BLaER1 treated with 17β-estradiol and CSF1 and Interleukin-3, amounts not matched to agents 10 nM and 100 nM (cell line): ENCODE measurements around the gene CBY2.
A peak's percentile ranks its signal among the peaks of the same experiment; 100 is the strongest.

Source experiments
- H3K27ac ChIP-seq, 11 experiments: shearing (Covaris generic); formaldehyde crosslinking; 2 replicates each; pipeline ENCODE4 v1.8.1; 2022
- H3K27me3 ChIP-seq, 11 experiments: shearing (Covaris generic); formaldehyde crosslinking; 2 replicates each; pipeline ENCODE4 v1.8.1; 2022
- H3K36me3 ChIP-seq, 11 experiments: shearing (Covaris generic); formaldehyde crosslinking; 2 replicates each; pipeline ENCODE4 v1.8.1; 2022
- H3K4me1 ChIP-seq, 10 experiments: shearing (Covaris generic); formaldehyde crosslinking; 2 replicates each; pipeline ENCODE4 v1.8.1; 2022
- H3K4me2 ChIP-seq, 11 experiments: shearing (Covaris generic); formaldehyde crosslinking; 2 replicates each; pipeline ENCODE4 v1.8.1; 2022
- H3K4me3 ChIP-seq, 10 experiments: shearing (Covaris generic); formaldehyde crosslinking; 2 replicates each; pipeline ENCODE4 v1.8.1; 2022
- H3K9ac ChIP-seq, 11 experiments: shearing (Covaris generic); formaldehyde crosslinking; 2 replicates each; pipeline ENCODE4 v1.8.1; 2022
- H3K9me3 ChIP-seq, 11 experiments: shearing (Covaris generic); formaldehyde crosslinking; replicated peaks in 1 of 11; 2 replicates each; pipeline ENCODE4 v1.8.1; 2022
- H4K20me1 ChIP-seq, 11 experiments: shearing (Covaris generic); formaldehyde crosslinking; 2 replicates each; pipeline ENCODE4 v1.8.1; 2022
- Cebpa-rat ChIP-seq, 11 experiments: shearing (Covaris generic); IDR thresholded peaks; 2 replicates each; pipeline ENCODE4 v1.8.1; 2022

CBY2 gene

DNA sequence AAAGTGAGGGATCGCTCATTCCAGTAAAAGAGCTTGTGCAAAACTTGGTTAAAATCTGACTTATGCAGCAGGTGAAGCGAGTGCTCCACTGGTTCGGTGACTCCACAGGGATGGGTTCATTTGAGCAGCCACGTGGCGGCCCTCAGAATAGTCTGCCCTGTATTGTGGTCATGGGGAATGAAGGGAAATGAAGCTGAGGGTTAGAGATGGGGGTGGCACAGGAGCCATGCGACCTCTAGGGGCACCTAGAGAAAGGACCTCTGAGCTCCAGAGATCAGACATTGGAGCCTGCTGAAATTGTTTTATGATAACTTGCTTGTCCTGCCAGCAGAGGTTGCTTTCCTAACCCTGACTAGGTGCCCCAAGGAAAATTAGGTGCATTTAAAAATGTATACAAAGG, 26.6 kb downstream of the CBY2 start:
- H4K20me1 ChIP-seq = no peaks in the 10 kb centered on the region
- no peak overlapping the region for H3K27ac ChIP-seq
- no peaks in the 10 kb centered on the region for H3K27me3 ChIP-seq
- no peak for TF ChIP-seq Cebpa-rat (IDR thresholded peaks at IDR 0.05)
- no peak overlapping the region for H3K4me3 ChIP-seq
- H3K36me3 ChIP-seq = no peaks in the 10 kb centered on the region
- no peaks in the 10 kb centered on the region; a peak in 1 of 20 replicates for H3K4me1 ChIP-seq
- no peak overlapping the region for H3K9ac ChIP-seq
- no peak overlapping the region for H3K4me2 ChIP-seq
- H3K9me3 ChIP-seq = no peaks in the 10 kb centered on the region

DNA sequence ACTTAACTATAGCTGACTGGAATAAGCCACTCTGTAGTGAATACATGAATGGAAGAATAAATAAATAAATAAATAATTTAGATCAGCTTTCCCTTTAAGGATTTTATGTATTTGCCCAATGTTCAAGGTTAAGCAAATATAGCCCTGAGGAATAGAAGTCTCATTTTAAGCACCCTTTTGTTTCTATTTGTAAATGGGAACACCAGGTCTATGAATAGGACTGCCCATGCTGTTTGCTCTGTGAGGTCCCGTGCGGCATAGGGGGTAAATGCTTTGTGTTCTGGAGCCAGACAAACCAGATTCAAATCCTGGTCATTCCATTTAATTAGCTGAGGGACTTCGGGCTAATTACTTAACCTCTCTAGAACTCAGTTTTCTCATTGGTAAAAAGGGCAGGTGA, 29.3 kb downstream of the CBY2 start:
- Histone ChIP-seq H3K27me3 (no peaks in the 10 kb centered on the region), H3K4me1 (no peaks in the 10 kb centered on the region; a peak in 1 of 20 replicates), H3K27ac (no peak overlapping the region), H3K36me3 (no peaks in the 10 kb centered on the region), H3K4me2 (no peak overlapping the region), H3K4me3 (no peak overlapping the region), H4K20me1 (no peaks in the 10 kb centered on the region), H3K9me3 (peaks cover 0 to 5% (median 0%) of the 10 kb centered on the region in 11 experiments; a peak in 4 of 22 replicates), H3K9ac (no peak overlapping the region)
- no peak for TF ChIP-seq Cebpa-rat (IDR thresholded peaks at IDR 0.05)

DNA sequence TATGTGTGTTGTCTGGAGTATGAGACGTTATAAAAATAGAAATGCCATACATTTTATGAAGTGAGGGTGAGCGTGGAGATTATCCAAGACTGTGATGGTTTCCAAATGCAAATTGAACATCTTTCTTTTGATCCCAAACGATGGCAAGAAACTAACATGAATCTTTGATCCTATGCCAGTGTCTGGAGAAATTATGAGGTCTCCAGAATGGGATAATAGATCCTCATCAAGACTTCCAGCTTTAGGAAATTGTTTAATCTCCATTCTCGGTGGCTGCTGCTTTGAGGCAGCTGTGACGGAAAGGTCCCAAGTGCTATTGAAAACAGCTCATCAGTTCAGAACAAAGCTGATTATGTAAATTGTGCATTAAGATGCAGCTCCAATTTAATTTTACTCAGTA, 30.8 kb downstream of the CBY2 start:
- Histone ChIP-seq H3K4me2 (no peak overlapping the region), H3K27me3 (no peaks in the 10 kb centered on the region), H3K9ac (no peak overlapping the region), H3K4me3 (no peak overlapping the region), H3K9me3 (peaks cover 0 to 13% (median 6%) of the 10 kb centered on the region in 11 experiments; a peak in 8 of 22 replicates), H3K36me3 (no peaks in the 10 kb centered on the region), H4K20me1 (no peaks in the 10 kb centered on the region), H3K27ac (no peak overlapping the region), H3K4me1 (no peaks in the 10 kb centered on the region; a peak in 1 of 20 replicates)
- no peak for TF ChIP-seq Cebpa-rat (IDR thresholded peaks at IDR 0.05)

DNA sequence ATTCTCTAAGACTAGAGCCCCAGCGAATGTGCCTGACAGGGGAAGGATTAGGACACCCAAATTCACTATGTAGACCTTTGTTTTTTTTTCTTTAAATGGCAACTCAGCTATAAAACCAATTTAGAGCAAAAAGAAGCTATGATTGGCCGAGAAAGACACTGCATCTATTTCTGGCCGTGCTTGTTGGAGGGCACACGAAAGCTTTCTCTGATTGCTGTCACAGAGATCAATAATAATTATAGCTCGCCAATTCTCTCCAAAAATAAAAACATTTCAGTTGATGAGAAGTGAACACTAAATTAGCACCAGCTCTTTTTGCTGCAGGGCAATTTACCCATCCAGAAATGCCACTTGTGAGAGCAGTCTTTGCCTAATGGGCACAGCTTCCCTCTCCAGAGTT, 31.2 kb downstream of the CBY2 start:
- Histone ChIP-seq H3K4me3 (no peak overlapping the region), H3K36me3 (no peaks in the 10 kb centered on the region), H3K4me2 (no peak overlapping the region), H3K27ac (no peak overlapping the region), H3K9me3 (peaks cover 0 to 14% (median 6%) of the 10 kb centered on the region in 11 experiments; a peak in 8 of 22 replicates), H3K4me1 (no peaks in the 10 kb centered on the region; a peak in 1 of 20 replicates), H3K27me3 (no peaks in the 10 kb centered on the region), H4K20me1 (no peaks in the 10 kb centered on the region), H3K9ac (no peak overlapping the region)
- TF ChIP-seq Cebpa-rat (IDR thresholded peaks at IDR 0.05) = no peak

DNA sequence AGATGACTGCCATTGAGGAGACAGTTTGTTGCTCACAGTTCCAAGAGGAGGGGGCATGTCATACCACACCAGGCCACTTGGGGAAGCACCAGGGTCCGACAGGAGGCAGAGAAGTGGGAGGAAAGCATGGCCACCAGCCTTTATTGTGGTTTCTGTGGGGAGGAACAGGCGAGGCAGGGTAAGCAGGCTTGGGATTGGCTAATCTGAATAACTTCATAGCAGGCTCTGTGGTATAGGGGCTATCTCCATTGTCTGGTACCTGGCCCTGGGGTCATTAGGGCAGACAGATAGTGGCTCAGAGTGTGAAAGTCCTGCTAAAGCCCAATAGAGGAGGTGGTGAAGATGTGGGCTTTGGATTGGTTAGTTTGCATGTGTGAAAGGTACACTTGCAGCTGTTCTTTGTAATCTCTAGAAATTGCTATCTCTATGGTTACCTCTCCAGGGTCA, 35.5 kb downstream of the CBY2 start:
- no peaks in the 10 kb centered on the region for H3K27me3 ChIP-seq
- no peak for TF ChIP-seq Cebpa-rat (IDR thresholded peaks at IDR 0.05)
- no peak overlapping the region for H3K4me3 ChIP-seq
- no peak overlapping the region for H3K9ac ChIP-seq
- peaks cover 0 to 14% (median 6%) of the 10 kb centered on the region in 11 experiments; a peak in 8 of 22 replicates for H3K9me3 ChIP-seq
- H3K36me3 ChIP-seq = no peaks in the 10 kb centered on the region
- no peak overlapping the region for H3K4me2 ChIP-seq
- H4K20me1 ChIP-seq = no peaks in the 10 kb centered on the region
- H3K27ac ChIP-seq = no peak overlapping the region
- no peaks in the 10 kb centered on the region for H3K4me1 ChIP-seq

DNA sequence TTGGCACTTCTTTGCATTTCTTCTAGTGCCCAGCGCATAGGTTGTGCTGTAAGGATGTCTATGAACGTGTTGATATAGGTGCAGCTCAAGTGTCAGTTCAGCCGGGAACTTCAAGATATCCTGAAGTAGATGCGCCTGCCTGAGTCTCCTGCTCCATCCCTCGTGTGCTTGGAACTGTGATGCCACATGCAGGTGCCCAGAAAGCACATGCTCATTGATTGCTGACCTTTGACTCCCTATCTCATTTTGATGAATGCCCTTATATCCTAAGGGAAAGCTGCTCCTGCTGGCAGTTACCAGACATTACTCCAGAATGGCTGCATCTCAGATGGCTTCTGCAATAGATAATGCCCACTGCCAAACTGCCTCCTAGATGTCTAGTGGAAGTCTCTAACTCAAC, 40.9 kb downstream of the CBY2 start:
- peaks cover 0 to 16% (median 6%) of the 10 kb centered on the region in 10 experiments; a peak in 9 of 20 replicates for H3K4me1 ChIP-seq
- H3K4me2 ChIP-seq = no peak overlapping the region
- H3K27ac ChIP-seq = no peak overlapping the region
- H3K36me3 ChIP-seq = no peaks in the 10 kb centered on the region
- H4K20me1 ChIP-seq = no peaks in the 10 kb centered on the region
- H3K9ac ChIP-seq = no peak overlapping the region
- 0 out of 22 replicates have a peak, but pooled peaks cover 0 to under 1% (median 0%) of the 10 kb centered on the region in 11 experiments for H3K9me3 ChIP-seq
- no peak for TF ChIP-seq Cebpa-rat (IDR thresholded peaks at IDR 0.05)
- no peaks in the 10 kb centered on the region for H3K27me3 ChIP-seq
- H3K4me3 ChIP-seq = no peak overlapping the region

DNA sequence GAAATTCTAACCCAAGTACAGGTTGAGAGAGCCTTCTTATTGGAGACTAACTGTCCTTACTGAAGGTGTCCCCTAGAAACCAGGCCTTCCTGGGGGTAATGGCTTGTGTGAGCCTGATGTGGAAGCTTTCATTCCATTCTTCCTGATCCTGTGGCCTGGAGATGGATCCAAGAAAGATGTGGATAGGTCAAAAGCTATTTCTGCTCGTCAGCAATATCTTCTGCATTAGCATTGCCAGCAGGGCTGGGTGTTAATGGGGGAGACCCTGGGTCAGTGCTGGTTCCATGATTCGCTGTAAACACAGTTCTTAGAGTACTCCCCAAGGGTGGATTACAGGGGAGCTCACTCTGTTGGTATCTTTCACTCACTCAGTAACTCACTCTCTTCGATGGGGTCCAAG, 42.9 kb downstream of the CBY2 start:
- Histone ChIP-seq H3K36me3 (no peaks in the 10 kb centered on the region), H3K9me3 (no peaks in the 10 kb centered on the region), H3K27me3 (no peaks in the 10 kb centered on the region), H3K4me2 (no peak overlapping the region), H4K20me1 (no peaks in the 10 kb centered on the region), H3K27ac (no peak overlapping the region), H3K9ac (no peak overlapping the region), H3K4me3 (no peak overlapping the region), H3K4me1 (peaks cover 0 to 16% (median 6%) of the 10 kb centered on the region in 10 experiments; a peak in 9 of 20 replicates)
- no peak for TF ChIP-seq Cebpa-rat (IDR thresholded peaks at IDR 0.05)

DNA sequence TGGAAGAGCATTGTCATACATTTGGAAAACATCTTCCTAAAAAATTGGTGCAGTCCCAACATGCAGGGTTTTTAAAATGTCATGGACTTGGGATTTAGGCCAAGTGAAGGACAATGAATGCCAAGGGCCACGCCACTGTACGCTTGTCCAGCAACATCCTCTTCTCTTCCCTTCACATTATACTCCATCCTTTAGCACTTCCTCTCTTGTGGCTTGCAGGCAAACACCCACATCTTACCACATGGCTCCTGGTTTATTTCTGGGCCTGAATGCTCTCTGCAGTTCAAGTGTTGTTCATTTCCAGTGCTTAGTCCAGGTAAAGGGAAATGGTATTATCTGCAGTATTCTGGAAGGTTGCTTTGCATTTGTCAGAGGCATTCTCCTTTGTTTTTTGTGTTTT, 45.0 kb downstream of the CBY2 start:
- Histone ChIP-seq H3K27me3 (no peaks in the 10 kb centered on the region), H3K36me3 (no peaks in the 10 kb centered on the region), H3K4me2 (peak overlapping the region in 6 of 11 experiments; percentile 5 to 45 (median 11); a peak in 8 of 22 replicates), H3K9ac (no peak overlapping the region), H3K9me3 (peaks cover 0 to 7% (median 0%) of the 10 kb centered on the region in 11 experiments; a peak in 4 of 22 replicates), H3K4me1 (peaks cover 0 to 16% (median 6%) of the 10 kb centered on the region in 10 experiments; a peak in 9 of 20 replicates), H3K4me3 (no peak overlapping the region), H4K20me1 (no peaks in the 10 kb centered on the region), H3K27ac (no peak overlapping the region)
- TF ChIP-seq Cebpa-rat (IDR thresholded peaks at IDR 0.05) = no peak

DNA sequence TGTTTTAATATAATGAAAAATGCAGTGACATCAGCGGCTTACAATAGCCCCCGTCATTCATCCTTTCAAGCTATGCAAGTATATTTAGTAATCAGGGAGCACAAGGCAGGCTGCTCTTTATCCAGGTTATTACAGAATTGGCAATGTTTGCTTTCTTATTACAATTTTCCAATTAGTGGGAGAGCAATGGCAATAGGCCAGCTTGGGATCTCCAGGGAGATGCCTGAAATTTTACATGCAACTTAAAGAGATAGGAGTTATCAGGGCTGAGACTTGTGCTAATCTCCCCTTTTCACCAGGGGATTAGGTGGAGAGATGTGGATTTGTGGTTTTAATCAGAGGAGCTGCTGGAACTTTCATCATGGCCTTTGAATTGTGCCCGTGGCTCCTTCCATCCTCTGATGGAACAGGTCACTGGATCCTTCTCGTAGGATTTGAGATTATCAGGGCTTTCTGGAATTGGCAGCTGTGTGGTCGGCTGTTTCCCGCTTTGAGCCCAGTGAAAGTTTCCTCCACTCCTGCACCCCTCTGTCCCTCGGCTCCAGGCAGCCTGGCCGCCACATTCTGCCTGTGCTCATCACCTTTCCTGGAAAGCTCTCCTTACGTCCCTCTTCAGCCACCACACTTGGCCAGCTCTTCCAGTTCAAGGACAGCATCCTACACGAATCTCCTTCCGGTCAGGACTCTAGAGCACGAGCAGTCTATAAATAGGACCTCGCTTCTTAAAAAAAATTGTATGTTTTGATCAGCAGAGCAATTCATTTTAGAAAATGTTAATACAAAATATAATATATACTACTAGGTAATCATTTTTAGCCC, 47.0 kb downstream of the CBY2 start:
- Histone ChIP-seq H3K27me3 (no peaks in the 10 kb centered on the region), H3K9me3 (peaks cover 0 to 27% (median 11%) of the 10 kb centered on the region in 11 experiments; a peak in 14 of 22 replicates), H3K4me1 (peaks cover 0 to 25% (median 6%) of the 10 kb centered on the region in 10 experiments; a peak in 9 of 20 replicates), H3K9ac (no peak overlapping the region), H3K36me3 (no peaks in the 10 kb centered on the region), H3K4me3 (no peak overlapping the region), H3K4me2 (no peak overlapping the region), H3K27ac (no peak overlapping the region), H4K20me1 (no peaks in the 10 kb centered on the region)
- TF ChIP-seq Cebpa-rat (IDR thresholded peaks at IDR 0.05) = no peak
